Measurements from ENCODE around the gene PLEKHO1. TPM values are rescaled to one million over a fixed set of nuclear protein-coding genes. Genes with fewer than 3 reads are reported as not detected.
A peak's percentile ranks its signal among the peaks of the same experiment; 100 is the strongest.

Gene PLEKHO1
- total and polyA plus RNA-seq, 2 of the 4 experiments (the other 2 are of a cell fraction): 51.4 to 56.0 TPM

- peak; percentile 15 for ATAC-seq (ENCODE audit: low read depth)
- peaks cover 65% of the 10 kb centered on the region for H3K4me1 ChIP-seq (ENCODE audit: control insufficient read depth, insufficient read depth, low read length)
- in situ Hi-C loops (cut with MboI; ENCODE audit: low sequenced_read_pairs) (no loop called here), dilution Hi-C loops (cut with HindIII; ENCODE audit: low sequenced_read_pairs, unreplicated experiment) (no loop called here), intact Hi-C loops (cut with micrococcal nuclease) (no loop called here)
- peaks cover 39% of the 10 kb centered on the region for H4K20me1 ChIP-seq (ENCODE audit: insufficient read depth, low read length)
- no TSS peak for BruUV-seq (replicated peaks)
- no peaks in the 10 kb centered on the region for H3K27me3 ChIP-seq (ENCODE audit: control insufficient read depth, insufficient read depth, low read length)
- peak overlapping the region; percentile 4; the same call in 1 of the 2 replicates for H4K5ac ChIP-seq (ENCODE audit: low read depth, low read length)
- no peaks in the 10 kb centered on the region for H3K9me3 ChIP-seq (ENCODE audit: control insufficient read depth, insufficient read depth, low read length)
- no peak overlapping the region; the same call in 1 of the 2 replicates for H3K4me2 ChIP-seq (ENCODE audit: low read depth, low read length)
- ChIA-PET POLR2A (ENCODE audit: unreplicated experiment) (no interaction called here), CTCF (interaction anchor here (0.9 to 1.7 kb wide), 2 partner anchors 8 to 23 kb away, joined by 3 to 5 read pairs; partner anchors contain the start of gene PLEKHO1)
- H2AK9ac ChIP-seq (replicated peaks; ENCODE audit: low read depth, low read length, poor library complexity): peak overlapping the region; percentile 38
- peaks cover 50% of the 10 kb centered on the region for H3K9me1 ChIP-seq (ENCODE audit: insufficient read depth, low read length)
- H2BK120ac ChIP-seq (ENCODE audit: low read depth, low read length): peak overlapping the region; percentile 75
- peak overlapping the region; percentile 85 for H2AK5ac ChIP-seq (ENCODE audit: low read depth, low read length)
- peak; percentile 75 for DNase-seq
- peak overlapping the region; percentile 60 for H3K27ac ChIP-seq (ENCODE audit: insufficient read depth, low read length)
- H4K8ac ChIP-seq (ENCODE audit: low read depth in 2 of 2, low read length in 2 of 2): peak overlapping the region; percentile 17 to 59; a peak in 1 of 4 replicates
- H4K91ac ChIP-seq (ENCODE audit: insufficient read depth, low read depth, low read length): peak overlapping the region; percentile 54
- peak overlapping the region; percentile 10; the same call in 1 of the 2 replicates for H3K18ac ChIP-seq (ENCODE audit: low read depth, low read length)
- H3K23ac ChIP-seq (ENCODE audit: low read depth, low read length): peak overlapping the region; percentile 74; the same call in 1 of the 2 replicates
- H2BK15ac ChIP-seq (ENCODE audit: low read depth, low read length): peak overlapping the region; percentile 55; the same call in 1 of the 3 replicates
- H2AFZ ChIP-seq (replicated peaks; ENCODE audit: low read length, poor library complexity): no peak overlapping the region
- 52% methylated on average over 6 of the region's 16 CpGs; no CpG with 5 or more reads in 1 of the 2 experiments for WGBS, 2 experiments (ENCODE audit: extremely low coverage in 2 of 2, insufficient read length in 1 of 2)
- no peak overlapping the region for H3K4me3 ChIP-seq (ENCODE audit: insufficient read depth, low read depth, low read length)
- peaks cover 69% of the 10 kb centered on the region for H3K36me3 ChIP-seq (ENCODE audit: control insufficient read depth, insufficient read depth, low read length)
- peak overlapping the region; percentile 82 for H3K4ac ChIP-seq (ENCODE audit: low read depth, low read length)
- H2BK20ac ChIP-seq (ENCODE audit: low read depth, low read length): peak overlapping the region; percentile 30
- H3K79me1 ChIP-seq (ENCODE audit: low read depth in 1 of 2, low read length in 2 of 2): peaks cover 37 to 89% of the 10 kb centered on the region in 2 experiments
- peak overlapping the region; percentile 37; the same call in 1 of the 2 replicates for H3K56ac ChIP-seq (ENCODE audit: extremely low read depth, insufficient read depth, low read length)
- H3K9ac ChIP-seq (ENCODE audit: low read depth, low read length): no peak overlapping the region
- H3K14ac ChIP-seq (replicated peaks; ENCODE audit: low read depth, low read length): peak overlapping the region; percentile 74; the same call in 1 of the 2 replicates
- peak overlapping the region; percentile 68 for H2BK5ac ChIP-seq (ENCODE audit: low read depth, low read length, poor library complexity, severe bottlenecking)
- no peak for TF ChIP-seq RAD21 (IDR thresholded peaks at IDR 0.05; ENCODE audit: low read length)
- no peak for TF ChIP-seq BHLHE40 (IDR thresholded peaks at IDR 0.05; ENCODE audit: low read depth, low read length)
- no peak for TF ChIP-seq RCOR1 (IDR thresholded peaks at IDR 0.05; ENCODE audit: insufficient replicate concordance, low read length)
- TF ChIP-seq MAFK (IDR thresholded peaks at IDR 0.05; ENCODE audit: low read depth, low read length): no peak
- 0 out of 2 replicates have a peak, but pooled peaks have one; percentile 9 for TF ChIP-seq CEBPB (IDR thresholded peaks at IDR 0.05; ENCODE audit: low read depth, low read length)
- TF ChIP-seq NFE2L2 (IDR thresholded peaks at IDR 0.05; ENCODE audit: low read depth, low read length): no peak
- no peak for TF ChIP-seq RFX5 (IDR thresholded peaks at IDR 0.05; ENCODE audit: low read depth, low read length)
- peak; percentile 60; the same call in 1 of the 2 replicates for TF ChIP-seq FOS (IDR thresholded peaks at IDR 0.05; ENCODE audit: low read depth, low read length)
- TF ChIP-seq CTCF (conservative IDR thresholded peaks at IDR 0.05; ENCODE audit: low read depth, low read length): no peak
- no peak; the same call in 1 of the 2 replicates for TF ChIP-seq POLR2A (IDR thresholded peaks at IDR 0.05; ENCODE audit: low read depth, low read length)
- no peak for TF ChIP-seq CHD1 (IDR thresholded peaks at IDR 0.05; ENCODE audit: low read depth, low read length)
- TF ChIP-seq ELK1 (IDR thresholded peaks at IDR 0.05; ENCODE audit: borderline replicate concordance, low read depth, low read length): no peak
- TF ChIP-seq SMC3 (IDR thresholded peaks at IDR 0.05; ENCODE audit: low read depth, low read length): no peak
- no peak; the same call in 1 of the 2 replicates for TF ChIP-seq MXI1 (IDR thresholded peaks at IDR 0.05; ENCODE audit: borderline replicate concordance, low read depth, low read length)
- TF ChIP-seq MAZ (IDR thresholded peaks at IDR 0.05; ENCODE audit: borderline replicate concordance, low read depth, low read length): peak; percentile 62; the same call in 1 of the 2 replicates
Observed at GRCh38 chr1:150156868-150157603, 7.3 kb downstream of the PLEKHO1 start.
